Left kidney (tissue), 2 donors: Measurements from ENCODE around the gene UMODL1. TPM values are rescaled to one million over a fixed set of nuclear protein-coding genes. Genes with fewer than 3 reads are reported as not detected.
"Not testable (repeated sequence)": the region's sequence is repeated elsewhere in the genome, so short reads cannot be mapped to it uniquely, and the experiment has no call there.

ENCODE experiments used
- DNase-seq: peaks from one replicate; pipeline ENCODE4 v3.0.0-alpha.2; 2013
- polyA plus RNA-seq: library from polyadenylated mRNA; unstranded; fragments of 120-200 nt; gene quantifications from one replicate; pipeline ENCODE4 v1.2.1, GENCODE V29; 2013; ENCODE audit not compliant: insufficient read length

The UMODL1 gene
- polyA plus RNA-seq, 1 donor, result 0.22 TPM

- DNase-seq, result no peak
Observed at GRCh38 chr21:42171091-42172053, 100.3 kb downstream of the UMODL1 start.

GRCh38 chr21:42172596-42173483 lies 101.7 kb downstream of the UMODL1 start:
- DNase-seq, result no peak

GRCh38 chr21:42174173-42174572 lies 103.1 kb downstream of the UMODL1 start:
- no peak for DNase-seq

GRCh38 chr21:42175110-42175710 lies 104.1 kb downstream of the UMODL1 start:
- no peak for DNase-seq

- no peak for DNase-seq
Observed at GRCh38 chr21:42176859-42177258, 105.7 kb downstream of the UMODL1 start.

- DNase-seq, result no peak
Observed at GRCh38 chr21:42179316-42179715, 108.2 kb downstream of the UMODL1 start.

- not testable (repeated sequence) for DNase-seq
Observed at GRCh38 chr21:42180001-42180400, 108.9 kb downstream of the UMODL1 start.

- DNase-seq, result no peak
Observed at GRCh38 chr21:42182713-42183371, 111.7 kb downstream of the UMODL1 start.

- no peak for DNase-seq
Observed at GRCh38 chr21:42183374-42184266, 112.5 kb downstream of the UMODL1 start.

GRCh38 chr21:42186591-42186990 lies 115.5 kb downstream of the UMODL1 start:
- DNase-seq, result no peak

GRCh38 chr21:42187976-42188653 lies 117.0 kb downstream of the UMODL1 start:
- DNase-seq, result no peak

GRCh38 chr21:42188663-42189062 lies 117.5 kb downstream of the UMODL1 start:
- no peak for DNase-seq

- DNase-seq, result no peak
Observed at GRCh38 chr21:42189431-42189830, 118.3 kb downstream of the UMODL1 start.

- DNase-seq, result no peak
Observed at GRCh38 chr21:42189860-42190485, 118.9 kb downstream of the UMODL1 start.

GRCh38 chr21:42190486-42190863 lies 119.4 kb downstream of the UMODL1 start:
- no peak for DNase-seq

- no peak for DNase-seq
Observed at GRCh38 chr21:42191064-42191463, 119.9 kb downstream of the UMODL1 start.

- DNase-seq, result no peak
Observed at GRCh38 chr21:42191696-42192595, 120.8 kb downstream of the UMODL1 start.
